HG03342 (cell line): Measurements from ENCODE around the gene SPOP.

Source experiments
- ATAC-seq: cut with Tn5 transposase; IDR thresholded peaks from one replicate; pipeline ENCODE4 v1.9.1; 2021; ENCODE audit warnings: mild to moderate bottlenecking, moderate library complexity; ENCODE audit not compliant: unreplicated experiment

Gene SPOP

GRCh38 chr17:49588726-49589576, 88.9 kb downstream of the SPOP start:
- no peak for ATAC-seq

GRCh38 chr17:49588312-49588711, 89.6 kb downstream of the SPOP start:
- ATAC-seq: no peak

- no peak for ATAC-seq
These were observed 90.4 kb downstream of the SPOP start for GRCh38 chr17:49587366-49588073.

GRCh38 chr17:49585422-49586027, 92.4 kb downstream of the SPOP start:
- ATAC-seq: no peak

- no peak for ATAC-seq
These were observed 94.0 kb downstream of the SPOP start for GRCh38 chr17:49583889-49584288.

- ATAC-seq: no peak
These were observed 94.7 kb downstream of the SPOP start for GRCh38 chr17:49583226-49583625.

GRCh38 chr17:49582789-49583188, 95.1 kb downstream of the SPOP start:
- no peak for ATAC-seq

- no peak for ATAC-seq
These were observed 95.7 kb downstream of the SPOP start for GRCh38 chr17:49582055-49582722.

- ATAC-seq: no peak
These were observed 96.3 kb downstream of the SPOP start for GRCh38 chr17:49581648-49581998.

GRCh38 chr17:49580981-49581647, 96.8 kb downstream of the SPOP start:
- no peak for ATAC-seq

GRCh38 chr17:49580055-49580721, 97.7 kb downstream of the SPOP start:
- no peak for ATAC-seq

- no peak for ATAC-seq
These were observed 98.4 kb downstream of the SPOP start for GRCh38 chr17:49579522-49579921.

- ATAC-seq: no peak
These were observed 98.9 kb downstream of the SPOP start for GRCh38 chr17:49578952-49579500.

GRCh38 chr17:49578414-49578813, 99.5 kb downstream of the SPOP start:
- no peak for ATAC-seq

GRCh38 chr17:49577963-49578362, 99.9 kb downstream of the SPOP start:
- no peak for ATAC-seq

GRCh38 chr17:49577650-49577934, 100.3 kb downstream of the SPOP start:
- no peak for ATAC-seq

- ATAC-seq: no peak
These were observed 100.8 kb downstream of the SPOP start for GRCh38 chr17:49576917-49577649.

- no peak for ATAC-seq
These were observed 101.6 kb downstream of the SPOP start for GRCh38 chr17:49576088-49576916.

GRCh38 chr17:49575679-49576087, 102.2 kb downstream of the SPOP start, which contains the start of gene NXPH3:
TSS of gene NXPH3 (plus strand) at chr17:49575871. CDS start at chr17:49576220, 349 bp downstream.
- ATAC-seq: no peak
